ENCODE measurements around the gene CAMTA1.

Gene CAMTA1

GRCh38 chr1:6958407-6959030 lies 173.3 kb downstream of the CAMTA1 start:
- DNase-seq (ENCODE audit: low spot score) = no peak

GRCh38 chr1:6959491-6959890 lies 174.2 kb downstream of the CAMTA1 start:
- DNase-seq (ENCODE audit: low spot score) = no peak

DNA sequence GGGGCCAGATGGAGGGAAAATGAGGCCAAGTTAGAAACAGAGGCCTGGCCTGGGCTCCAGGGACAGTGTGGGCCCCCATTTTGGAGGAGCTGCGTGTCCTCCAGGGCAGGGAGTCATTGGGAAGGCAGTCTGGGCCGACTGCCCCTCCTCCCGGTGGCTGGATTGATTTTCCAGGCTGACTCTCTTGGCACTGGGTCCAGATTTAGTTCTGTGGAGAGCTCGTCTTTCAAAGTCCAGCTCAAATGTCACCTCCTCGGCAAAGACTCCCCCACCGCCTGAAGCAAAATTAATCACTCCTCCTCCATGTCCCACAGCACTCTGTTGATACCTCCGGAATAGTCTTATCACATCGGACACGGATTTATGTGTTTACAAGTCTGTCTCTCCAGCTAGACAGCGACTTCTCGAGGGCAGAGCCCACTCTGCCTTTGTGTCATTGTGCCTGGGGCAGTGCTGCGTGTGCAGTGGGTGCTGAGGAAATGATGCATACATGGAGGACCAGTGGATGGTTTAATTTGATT lies 175.1 kb downstream of the CAMTA1 start:
- peak; percentile 80 for DNase-seq (ENCODE audit: low spot score)

DNA sequence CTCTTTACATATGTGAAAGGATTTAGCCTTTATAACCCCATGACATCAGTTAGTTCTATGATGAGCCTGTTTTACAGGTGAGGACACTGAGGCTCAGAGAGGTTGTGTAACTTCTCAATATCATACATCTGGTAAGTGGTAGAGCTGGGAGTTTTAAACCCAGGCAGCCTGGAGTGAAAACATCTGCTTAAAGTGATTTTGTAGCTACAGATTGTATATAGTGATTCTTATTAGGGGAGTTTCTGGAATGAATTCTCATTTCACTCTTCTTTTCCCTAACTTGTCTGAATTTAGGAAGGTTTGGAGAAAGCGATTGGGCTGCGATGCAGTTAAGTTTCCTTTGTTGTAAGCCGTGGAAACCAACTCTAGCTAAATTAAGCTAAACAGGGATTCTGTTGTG lies 175.6 kb downstream of the CAMTA1 start:
- no peak for DNase-seq (ENCODE audit: low spot score)

DNA sequence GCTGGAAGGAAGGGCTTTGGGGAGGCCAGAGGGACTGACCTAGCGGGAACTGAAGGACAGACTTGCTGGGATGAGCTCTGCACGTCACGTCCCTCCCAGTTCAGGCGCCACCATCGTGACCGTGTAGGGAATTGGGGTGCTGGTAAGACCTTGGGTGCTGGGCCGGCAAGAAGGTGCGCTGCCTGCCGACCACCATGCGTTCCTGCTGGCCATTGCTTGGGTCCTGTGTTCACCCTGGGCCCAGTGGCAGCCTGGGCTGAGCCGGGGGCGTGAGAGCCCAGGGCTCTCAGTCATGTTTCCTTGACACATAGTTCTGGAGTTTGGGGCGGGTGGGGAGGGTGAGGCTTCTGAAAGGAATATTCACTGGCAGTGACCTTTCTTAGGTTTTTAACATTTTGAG lies 176.0 kb downstream of the CAMTA1 start:
- no peak for DNase-seq (ENCODE audit: low spot score)

DNA sequence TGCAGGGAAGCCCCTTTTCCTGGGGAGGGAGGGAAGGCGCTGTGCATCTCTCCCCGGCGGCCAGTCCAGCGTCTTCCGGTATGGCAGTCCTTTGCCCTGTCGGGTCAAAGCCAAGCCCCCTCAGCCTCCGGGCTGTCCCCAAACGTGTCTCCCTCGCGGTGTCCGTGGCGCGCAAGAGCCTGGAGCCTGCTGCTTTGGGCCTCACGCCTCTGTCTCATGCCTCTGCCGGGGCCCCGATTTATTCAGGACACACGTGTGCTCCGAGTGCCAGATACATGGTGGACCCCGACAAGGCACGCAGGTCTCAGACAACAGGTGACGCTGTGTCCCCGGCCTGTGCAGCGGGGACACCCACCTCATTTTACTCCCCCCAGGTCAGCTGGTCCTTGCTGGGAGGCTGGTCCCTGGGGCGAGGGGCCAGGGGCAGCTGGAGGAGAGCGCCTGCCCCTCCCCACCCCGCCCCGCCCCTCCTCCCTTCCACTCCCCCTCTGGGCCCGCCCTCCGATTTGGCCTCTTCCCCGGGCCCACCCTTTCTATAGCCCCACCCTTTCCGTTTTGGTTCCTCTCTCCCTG lies 176.7 kb downstream of the CAMTA1 start:
- DNase-seq (ENCODE audit: low spot score) = no peak

- DNase-seq (ENCODE audit: low spot score) = no peak
These were observed 177.3 kb downstream of the CAMTA1 start for GRCh38 chr1:6962478-6962995.

- no peak for DNase-seq (ENCODE audit: low spot score)
These were observed 178.0 kb downstream of the CAMTA1 start for GRCh38 chr1:6962996-6963911.

- DNase-seq (ENCODE audit: low spot score) = no peak
These were observed 178.7 kb downstream of the CAMTA1 start for GRCh38 chr1:6963912-6964307.

DNA sequence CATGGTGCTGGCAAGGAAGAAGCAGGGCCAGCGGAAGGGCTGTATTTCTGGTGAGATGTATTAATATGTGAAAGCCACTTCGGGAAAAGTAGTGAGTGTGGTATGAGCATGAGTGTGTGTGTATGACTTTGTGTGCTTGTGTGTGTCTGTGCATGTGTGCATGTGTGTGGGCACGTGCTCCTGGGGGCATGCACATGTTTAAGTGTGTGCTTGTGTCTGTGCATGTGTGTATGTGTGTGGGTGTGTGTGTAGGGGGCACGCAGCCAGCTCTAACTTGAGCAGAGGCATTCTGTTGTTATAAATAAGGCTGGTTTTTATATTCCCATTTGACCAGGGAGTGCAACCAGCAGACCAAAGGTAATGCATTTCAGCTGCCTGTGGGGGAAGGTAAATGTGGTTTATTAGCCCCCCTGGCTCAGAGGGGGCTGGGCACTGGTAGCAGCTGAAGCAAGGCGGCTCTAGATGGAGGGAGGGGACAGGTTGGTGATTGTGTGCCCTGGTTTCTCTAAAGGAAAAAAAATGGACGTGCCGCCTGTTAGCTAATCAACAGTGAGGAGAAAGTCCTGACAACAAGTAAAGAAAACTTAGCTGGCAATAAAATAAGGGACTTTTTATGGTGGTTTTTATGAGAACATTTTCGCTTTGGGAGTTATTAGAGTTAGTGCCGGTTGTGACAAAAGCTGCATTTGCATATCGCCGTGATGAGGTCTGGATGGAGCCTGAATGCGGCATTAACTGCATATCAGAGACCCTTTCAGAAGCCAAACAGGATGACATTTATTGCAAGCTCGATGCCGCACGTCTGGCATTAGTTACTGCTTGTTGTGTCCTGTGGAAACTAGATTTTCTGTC lies 180.1 kb downstream of the CAMTA1 start:
- DNase-seq (ENCODE audit: low spot score) = no peak

DNA sequence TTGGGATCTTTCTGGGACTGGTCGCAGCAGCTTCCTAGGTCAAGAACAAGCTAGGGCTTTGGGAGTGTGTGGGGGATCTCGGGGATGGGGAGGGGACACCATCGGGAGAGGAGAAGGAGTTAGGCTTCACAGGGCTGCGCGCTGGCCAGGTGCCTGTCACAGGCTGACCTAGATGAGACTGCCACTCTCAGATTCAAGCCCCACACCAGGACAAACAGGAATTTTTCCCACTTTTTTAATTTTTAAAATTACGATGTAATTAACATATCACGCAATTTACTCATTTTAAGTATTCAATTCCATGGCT lies 180.6 kb downstream of the CAMTA1 start:
- no peak for DNase-seq (ENCODE audit: low spot score)

- no peak for DNase-seq (ENCODE audit: low spot score)
These were observed 181.1 kb downstream of the CAMTA1 start for GRCh38 chr1:6966326-6966725.

GRCh38 chr1:6967431-6968111 lies 182.3 kb downstream of the CAMTA1 start:
- no peak for DNase-seq (ENCODE audit: low spot score)

DNA sequence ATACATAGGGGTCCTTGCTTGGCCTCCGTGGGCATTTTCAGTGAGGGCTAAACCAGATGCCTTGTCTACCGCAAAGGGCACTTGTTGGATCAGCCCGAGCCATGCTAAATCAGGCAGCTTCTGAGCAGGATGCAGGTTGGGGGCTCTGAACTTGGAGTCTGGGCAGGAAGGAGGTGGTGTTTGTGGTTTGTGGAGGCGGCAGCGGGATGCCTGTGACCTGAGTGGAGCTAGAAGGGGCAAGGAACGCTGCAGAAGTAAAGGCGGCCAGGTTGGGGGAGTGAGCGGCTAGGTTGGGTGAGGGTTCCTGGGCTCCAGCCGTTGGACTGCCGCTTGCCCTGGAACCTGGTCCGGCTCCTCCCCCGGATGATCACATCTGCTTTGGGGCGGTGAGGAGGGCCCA lies 183.9 kb downstream of the CAMTA1 start:
- DNase-seq (ENCODE audit: low spot score) = no peak

- no peak for DNase-seq (ENCODE audit: low spot score)
These were observed 184.5 kb downstream of the CAMTA1 start for GRCh38 chr1:6969762-6970161.

DNA sequence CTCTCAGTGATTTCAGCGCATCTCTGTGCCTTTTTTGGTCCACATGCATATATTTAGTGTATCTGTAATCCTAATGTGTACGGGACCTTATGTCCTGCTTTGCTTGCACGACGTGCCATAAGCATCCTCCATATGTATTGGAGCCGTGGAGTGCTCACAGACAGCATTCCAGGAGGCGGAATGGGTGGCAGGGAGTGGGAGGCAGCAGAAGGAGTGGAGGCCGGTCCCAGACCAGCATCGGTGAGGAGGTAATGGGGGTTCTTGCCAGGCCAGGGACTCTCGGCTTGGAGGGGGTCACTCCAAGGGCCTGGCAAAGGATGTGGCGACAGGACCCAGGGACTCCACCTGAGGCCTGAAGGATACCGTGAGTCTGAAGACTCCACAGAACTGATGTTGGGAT lies 185.0 kb downstream of the CAMTA1 start:
- DNase-seq (ENCODE audit: low spot score) = no peak

DNA sequence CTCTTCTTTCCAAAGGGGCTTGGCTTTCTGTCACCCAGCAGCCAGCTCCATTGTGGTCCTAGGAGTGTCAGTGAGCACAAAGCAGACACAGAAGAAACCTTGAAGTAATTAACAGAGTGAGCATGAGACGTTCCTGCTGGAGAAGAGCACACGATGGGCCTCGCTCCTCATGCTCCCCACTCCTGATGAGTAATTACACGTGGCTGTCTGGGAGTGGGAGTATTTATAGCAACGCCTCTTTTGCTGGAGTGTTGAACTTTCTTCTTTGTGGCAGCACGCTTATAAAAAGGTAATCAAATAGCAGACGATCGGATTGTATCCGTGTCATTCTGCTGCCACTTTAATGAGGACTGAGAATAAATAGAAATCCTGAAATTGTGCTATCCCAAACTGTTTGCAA lies 185.8 kb downstream of the CAMTA1 start:
- no peak for DNase-seq (ENCODE audit: low spot score)

DNA sequence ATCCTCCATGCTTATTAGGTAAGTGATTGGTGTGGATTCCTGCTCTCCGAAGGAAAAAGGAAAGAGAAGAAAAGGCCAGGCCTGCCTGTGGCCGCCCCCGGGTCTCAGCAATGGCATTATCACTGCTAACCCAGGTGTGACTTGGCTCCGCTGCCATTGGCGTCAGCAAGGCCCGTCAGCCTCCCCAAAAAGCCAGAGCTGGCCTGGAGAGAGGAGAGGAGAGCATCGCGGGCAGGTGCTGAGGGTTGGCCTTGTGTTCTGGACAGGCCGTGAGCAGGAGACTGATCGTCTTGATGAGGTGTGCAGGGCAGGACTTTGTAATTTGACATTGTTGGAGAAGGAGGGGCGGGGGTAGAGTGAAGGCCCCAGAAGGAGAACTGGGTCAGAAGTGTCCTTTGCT lies 186.4 kb downstream of the CAMTA1 start:
- DNase-seq (ENCODE audit: low spot score) = no peak

- DNase-seq (ENCODE audit: low spot score) = no peak
These were observed 187.1 kb downstream of the CAMTA1 start for GRCh38 chr1:6972399-6972798.

DNA sequence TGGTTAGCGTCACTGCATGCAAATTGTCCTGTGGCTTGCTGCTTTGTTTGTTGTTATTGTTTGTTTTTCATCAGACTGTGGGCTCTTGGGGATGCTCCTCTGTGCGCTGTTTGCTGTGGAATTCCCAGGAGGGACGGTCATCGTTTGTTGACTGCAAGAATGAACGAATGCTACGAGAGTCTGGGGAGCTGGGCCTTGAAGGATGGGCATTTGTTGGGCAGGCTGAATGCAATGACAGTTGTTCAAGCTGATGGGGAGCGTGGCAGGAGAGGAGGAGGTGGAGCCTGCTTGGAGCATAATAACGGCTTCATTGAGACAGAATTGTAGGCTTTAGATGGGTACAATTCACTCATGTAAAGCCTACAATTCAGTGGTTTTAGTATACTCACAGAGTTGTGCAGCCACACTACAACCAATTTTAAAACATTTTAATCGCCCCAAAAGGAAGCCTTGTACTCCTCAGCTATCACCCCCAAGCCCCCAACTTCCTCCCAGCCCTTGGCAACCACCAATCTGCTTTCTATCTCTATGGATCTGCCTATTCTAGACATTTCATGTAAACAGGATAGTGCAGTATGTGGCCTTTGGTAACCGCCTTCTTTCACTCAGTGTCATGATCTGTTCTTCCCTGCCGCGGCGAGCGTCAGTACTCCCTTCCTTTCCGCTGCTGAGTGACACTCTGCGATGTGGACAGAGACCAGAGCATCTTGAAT lies 190.2 kb downstream of the CAMTA1 start:
- no peak for DNase-seq (ENCODE audit: low spot score)

DNA sequence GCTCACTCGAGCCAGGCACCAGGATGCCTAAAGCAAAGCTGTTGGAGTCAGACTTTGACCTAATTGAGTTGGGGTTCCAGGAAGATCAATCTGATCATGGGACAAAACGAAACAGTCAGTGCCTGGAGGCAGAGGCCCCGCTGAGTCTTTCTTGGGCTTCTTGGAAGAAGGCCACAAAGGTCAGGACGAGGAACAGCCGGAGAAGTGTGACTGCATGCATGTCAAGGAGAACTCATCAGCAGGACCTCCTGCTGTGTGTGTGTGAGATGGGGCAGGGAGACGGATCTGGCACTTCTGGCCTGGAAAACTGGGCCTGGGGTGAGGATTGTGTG lies 190.8 kb downstream of the CAMTA1 start:
- no peak for DNase-seq (ENCODE audit: low spot score)

Data from left forelimb (tissue), 1 donor.